DMS153 treated with DMSO at 0.1 percent for 48 hours (cell line): ENCODE results near the gene SAP30BP.

Experiments
- DNase-seq: peaks from one replicate; lab custom pipeline; 2025; ENCODE audit not compliant: unreplicated experiment; lab: John Stamatoyannopoulos, UW

The SAP30BP gene

GRCh38 chr17:75737133-75737962 is 70.2 kb downstream of the SAP30BP start:
- no peak for DNase-seq

GRCh38 chr17:75738218-75738802 is 71.2 kb downstream of the SAP30BP start:
- no peak for DNase-seq

GRCh38 chr17:75739174-75739573 is 72.0 kb downstream of the SAP30BP start:
- DNase-seq = no peak

GRCh38 chr17:75739801-75740200 is 72.7 kb downstream of the SAP30BP start:
- no peak for DNase-seq

GRCh38 chr17:75740215-75740614 is 73.1 kb downstream of the SAP30BP start:
- DNase-seq = no peak

GRCh38 chr17:75740631-75741077 is 73.5 kb downstream of the SAP30BP start:
- no peak for DNase-seq

GRCh38 chr17:75742337-75742736 is 75.2 kb downstream of the SAP30BP start:
- no peak for DNase-seq

- no peak for DNase-seq
These were observed 76.6 kb downstream of the SAP30BP start for GRCh38 chr17:75743625-75744206.

- DNase-seq = no peak
These were observed 81.6 kb downstream of the SAP30BP start for GRCh38 chr17:75748706-75749105.

GRCh38 chr17:75749545-75750389 is 82.6 kb downstream of the SAP30BP start:
- peak; percentile 32 for DNase-seq

- DNase-seq = no peak
These were observed 83.7 kb downstream of the SAP30BP start for GRCh38 chr17:75750661-75751423.

GRCh38 chr17:75751676-75752404 is 84.7 kb downstream of the SAP30BP start:
- DNase-seq = no peak

GRCh38 chr17:75752405-75752709 is 85.2 kb downstream of the SAP30BP start:
- DNase-seq = no peak

GRCh38 chr17:75752802-75753513 is 85.8 kb downstream of the SAP30BP start:
- DNase-seq = no peak

GRCh38 chr17:75753514-75754377 is 86.6 kb downstream of the SAP30BP start:
- DNase-seq = no peak

GRCh38 chr17:75754378-75755204 is 87.5 kb downstream of the SAP30BP start:
- DNase-seq = no peak

- no peak for DNase-seq
These were observed 88.2 kb downstream of the SAP30BP start for GRCh38 chr17:75755205-75755901.
